GM12873 (cell line): ENCODE results near the gene LCE1D.

Experiments
- TF ChIP-seq, protein P1 (sequence below): IDR thresholded peaks from 2 replicates; pipeline ENCODE4 v1.5.1; 2012; ENCODE audit warnings: low read depth, mild to moderate bottlenecking, moderate library complexity, low read length, control low read depth; ENCODE audit not compliant: insufficient read depth; ENCODE audit errors: missing control alignments

LCE1D gene

DNA sequence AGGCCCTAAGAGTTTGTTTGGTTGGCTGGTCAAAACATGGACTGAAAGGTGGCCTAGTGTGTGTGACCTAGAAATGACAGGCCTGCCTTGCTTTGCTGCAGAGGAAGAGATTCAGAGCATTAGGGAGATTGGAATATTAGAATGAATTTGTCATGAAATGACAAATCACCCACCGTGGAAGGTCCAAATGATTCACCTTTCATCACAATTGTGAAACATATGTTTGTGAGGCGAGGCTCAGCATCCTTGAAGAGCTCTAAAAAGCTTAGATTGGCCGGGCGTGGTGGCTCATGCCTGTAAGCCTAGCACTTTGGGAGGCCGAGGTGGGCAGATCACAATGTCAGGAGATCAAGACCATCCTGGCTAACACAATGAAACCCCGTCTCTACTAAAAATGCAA is 20.8 kb downstream of the LCE1D start:
- TF ChIP-seq, protein P1, sequence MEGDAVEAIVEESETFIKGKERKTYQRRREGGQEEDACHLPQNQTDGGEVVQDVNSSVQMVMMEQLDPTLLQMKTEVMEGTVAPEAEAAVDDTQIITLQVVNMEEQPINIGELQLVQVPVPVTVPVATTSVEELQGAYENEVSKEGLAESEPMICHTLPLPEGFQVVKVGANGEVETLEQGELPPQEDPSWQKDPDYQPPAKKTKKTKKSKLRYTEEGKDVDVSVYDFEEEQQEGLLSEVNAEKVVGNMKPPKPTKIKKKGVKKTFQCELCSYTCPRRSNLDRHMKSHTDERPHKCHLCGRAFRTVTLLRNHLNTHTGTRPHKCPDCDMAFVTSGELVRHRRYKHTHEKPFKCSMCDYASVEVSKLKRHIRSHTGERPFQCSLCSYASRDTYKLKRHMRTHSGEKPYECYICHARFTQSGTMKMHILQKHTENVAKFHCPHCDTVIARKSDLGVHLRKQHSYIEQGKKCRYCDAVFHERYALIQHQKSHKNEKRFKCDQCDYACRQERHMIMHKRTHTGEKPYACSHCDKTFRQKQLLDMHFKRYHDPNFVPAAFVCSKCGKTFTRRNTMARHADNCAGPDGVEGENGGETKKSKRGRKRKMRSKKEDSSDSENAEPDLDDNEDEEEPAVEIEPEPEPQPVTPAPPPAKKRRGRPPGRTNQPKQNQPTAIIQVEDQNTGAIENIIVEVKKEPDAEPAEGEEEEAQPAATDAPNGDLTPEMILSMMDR = no peak

DNA sequence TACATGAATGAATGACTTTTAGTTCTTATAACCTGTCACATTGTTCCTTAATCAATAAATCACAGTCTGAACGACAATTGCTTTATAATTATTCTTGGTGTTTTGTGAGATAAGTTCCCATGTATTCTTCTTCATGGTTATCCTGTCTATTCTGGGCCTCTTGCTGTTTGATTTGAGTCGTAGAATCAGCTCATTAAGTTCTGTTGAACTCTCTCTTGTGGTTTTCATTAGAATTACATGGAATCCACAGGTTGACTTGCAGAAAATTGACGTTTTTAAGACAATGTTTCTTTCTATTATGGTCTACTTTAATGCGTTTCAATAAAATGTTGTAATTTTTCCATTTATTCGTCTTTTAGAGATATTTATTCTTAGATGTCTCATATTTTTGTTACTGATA is 26.8 kb downstream of the LCE1D start:
- TF ChIP-seq, protein P1 = no peak

DNA sequence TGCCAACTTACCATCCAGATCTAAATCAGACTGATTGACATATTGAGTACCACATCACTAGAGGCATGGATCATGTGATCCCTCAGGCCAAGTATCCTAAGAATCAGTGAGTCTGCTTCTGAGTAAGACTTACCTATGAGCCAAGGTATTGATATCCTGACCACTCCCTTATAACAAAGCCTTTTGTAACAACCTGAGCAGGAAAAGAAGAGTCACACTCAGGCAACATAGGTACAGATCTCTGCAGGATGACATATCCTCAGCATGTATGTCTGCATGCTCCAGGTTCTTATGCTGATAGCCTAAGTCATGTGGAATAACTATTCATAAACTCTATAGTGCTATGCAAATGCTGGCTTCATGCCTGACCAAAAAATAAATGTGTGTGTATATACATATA is 28.4 kb downstream of the LCE1D start:
- TF ChIP-seq, protein P1 = no peak

DNA sequence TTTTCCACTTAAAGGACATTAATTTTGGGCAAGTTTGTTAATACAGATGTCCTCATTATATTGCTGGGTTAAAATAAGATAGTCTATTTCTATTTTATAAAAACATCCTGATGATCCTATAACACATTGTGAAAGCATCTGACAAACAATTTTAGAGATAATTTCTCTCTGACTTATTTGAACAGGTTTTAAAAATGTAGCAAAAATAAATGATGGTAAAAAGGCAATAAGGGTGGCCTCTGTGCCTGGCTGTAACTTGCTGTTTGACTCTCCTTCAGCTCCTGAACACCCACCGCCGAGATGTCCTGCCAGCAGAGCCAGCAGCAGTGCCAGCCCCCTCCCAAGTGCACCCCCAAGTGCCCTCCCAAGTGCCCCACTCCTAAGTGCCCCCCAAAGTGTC is 30.7 kb downstream of the LCE1D start, which contains the start of gene LCE1A:
LCE1A (plus strand) TSS at position 301 of the 400 bp plus-strand sequence; CDS start at position 301, 0 bp downstream.
- TF ChIP-seq, protein P1 = no peak

DNA sequence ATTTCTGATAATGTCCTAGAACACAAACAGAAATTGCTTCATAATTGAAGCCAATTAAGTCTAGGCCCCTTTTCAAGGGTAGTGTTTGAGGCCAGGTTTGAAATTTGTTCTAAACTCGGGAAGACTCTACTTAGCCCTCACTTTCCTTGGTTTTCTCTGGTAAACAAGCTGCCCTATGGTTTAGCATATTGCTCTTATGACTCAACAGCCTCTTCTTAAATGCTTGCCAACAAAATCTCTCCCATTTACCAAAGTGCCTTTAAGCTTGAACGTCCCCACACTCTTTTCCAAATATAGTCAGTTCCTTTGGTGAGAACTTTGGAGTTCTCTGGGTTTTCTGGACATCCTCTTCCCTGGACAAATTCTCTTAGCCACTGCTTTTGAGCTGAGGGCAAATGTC is 40.3 kb downstream of the LCE1D start:
- TF ChIP-seq, protein P1 = no peak

DNA sequence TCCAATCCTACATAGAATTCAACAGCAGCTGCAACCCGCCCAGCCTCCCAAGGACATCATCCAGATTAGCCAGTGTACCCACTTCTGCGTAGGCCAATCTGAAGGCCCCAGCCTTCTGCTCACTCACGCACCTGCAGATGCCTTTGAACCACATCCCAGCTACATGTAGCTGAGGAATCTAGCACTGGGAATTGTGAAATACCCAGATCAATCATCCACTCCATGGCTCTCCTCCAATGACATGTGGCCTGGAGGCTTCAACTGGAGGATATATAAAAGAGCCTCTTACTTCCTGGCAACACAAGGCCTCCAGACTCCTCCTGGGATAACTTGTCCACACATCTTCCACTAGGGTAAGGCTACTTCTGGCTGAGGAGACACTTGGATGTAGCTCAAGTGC is 46.0 kb downstream of the LCE1D start, which contains the start of gene LCE6A:
LCE6A (plus strand) TSS at position 301 of the 400 bp plus-strand sequence. CDS start 665 bp downstream, outside the sequence.
- TF ChIP-seq, protein P1 = no peak
